COLO668 (cell line): ENCODE measurements around the gene DNAH12.
"Not testable (repeated sequence)": the region's sequence is repeated elsewhere in the genome, so short reads cannot be mapped to it uniquely, and the experiment has no call there.

Source experiments
- DNase-seq: peaks from one replicate; lab custom pipeline; 2025; ENCODE audit not compliant: unreplicated experiment; lab: John Stamatoyannopoulos, UW

Gene DNAH12

GRCh38 chr3:57423335-57423734, 120.8 kb downstream of the DNAH12 start:
- no peak for DNase-seq

DNA sequence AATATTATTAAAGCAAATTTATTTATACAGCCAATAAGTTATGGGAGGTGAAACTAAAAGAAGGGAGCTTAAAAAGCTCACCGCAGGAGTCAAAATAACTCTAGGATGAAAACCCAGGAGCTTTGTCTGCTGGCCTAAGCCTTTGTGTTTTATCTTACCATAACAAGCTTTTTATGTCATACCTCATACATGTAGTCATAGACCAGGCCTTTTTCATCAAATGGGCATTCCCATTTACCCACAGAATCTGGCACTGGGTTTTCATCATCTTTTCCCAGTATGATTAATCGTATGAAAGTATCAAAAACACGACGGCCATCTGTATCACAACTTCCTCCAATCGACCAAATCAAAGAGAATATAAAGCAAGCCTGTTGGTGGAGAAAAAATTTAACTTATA, 122.8 kb downstream of the DNAH12 start:
- no peak for DNase-seq

DNA sequence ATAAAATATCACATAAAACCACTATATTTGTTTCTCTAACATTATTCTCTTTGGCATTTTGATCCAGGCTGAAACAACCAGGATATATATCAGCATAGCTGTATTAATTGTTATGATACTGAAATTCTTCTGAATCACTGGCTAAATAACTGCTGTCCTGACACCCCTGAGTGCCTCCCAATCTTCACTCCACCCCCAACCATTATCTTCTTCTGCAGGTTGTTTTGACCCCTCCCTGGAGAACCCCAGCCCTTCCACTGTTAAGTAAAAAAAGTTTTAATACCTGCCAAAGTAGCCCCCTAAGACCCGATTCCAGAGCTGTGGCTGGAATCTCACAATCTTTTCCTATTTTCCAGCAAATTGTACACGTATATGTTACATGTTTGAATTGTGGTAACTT, 124.1 kb downstream of the DNAH12 start:
- no peak for DNase-seq

- no peak for DNase-seq
Observed at GRCh38 chr3:57411715-57412114, 132.4 kb downstream of the DNAH12 start.

- DNase-seq, result no peak
Observed at GRCh38 chr3:57409471-57409870, 134.7 kb downstream of the DNAH12 start.

GRCh38 chr3:57402675-57403074, 141.5 kb downstream of the DNAH12 start:
- no peak for DNase-seq

GRCh38 chr3:57397175-57398026, 146.7 kb downstream of the DNAH12 start:
- DNase-seq, result peak; percentile 16

GRCh38 chr3:57393977-57394376, 150.2 kb downstream of the DNAH12 start:
- DNase-seq, result no peak

- DNase-seq, result no peak
Observed at GRCh38 chr3:57391767-57392166, 152.4 kb downstream of the DNAH12 start.

GRCh38 chr3:57389271-57389670, 154.9 kb downstream of the DNAH12 start:
- no peak for DNase-seq

GRCh38 chr3:57386307-57386706, 157.8 kb downstream of the DNAH12 start:
- no peak for DNase-seq

DNA sequence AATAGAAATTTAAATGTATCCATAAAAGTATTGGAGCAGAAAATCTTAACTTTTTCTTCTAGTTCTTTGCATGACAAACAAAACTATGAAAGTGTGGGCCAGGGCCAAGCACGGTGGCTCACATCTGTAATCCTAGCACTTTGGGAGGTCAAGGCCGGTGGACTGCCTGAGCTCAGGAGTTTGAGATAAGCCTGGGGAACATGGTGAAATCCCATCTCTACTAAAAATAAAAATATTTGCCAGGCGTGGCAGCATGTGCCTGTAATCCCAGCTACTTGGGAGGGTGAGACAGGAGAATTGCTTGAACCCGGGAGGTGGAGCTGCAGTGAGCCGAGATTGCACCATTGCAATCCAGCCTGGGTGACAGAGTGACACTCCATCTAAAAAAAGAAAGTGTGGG, 158.6 kb downstream of the DNAH12 start:
- DNase-seq, result no peak

GRCh38 chr3:57383838-57384237, 160.3 kb downstream of the DNAH12 start:
- DNase-seq, result no peak

- no peak for DNase-seq
Observed at GRCh38 chr3:57383406-57383805, 160.7 kb downstream of the DNAH12 start.

DNA sequence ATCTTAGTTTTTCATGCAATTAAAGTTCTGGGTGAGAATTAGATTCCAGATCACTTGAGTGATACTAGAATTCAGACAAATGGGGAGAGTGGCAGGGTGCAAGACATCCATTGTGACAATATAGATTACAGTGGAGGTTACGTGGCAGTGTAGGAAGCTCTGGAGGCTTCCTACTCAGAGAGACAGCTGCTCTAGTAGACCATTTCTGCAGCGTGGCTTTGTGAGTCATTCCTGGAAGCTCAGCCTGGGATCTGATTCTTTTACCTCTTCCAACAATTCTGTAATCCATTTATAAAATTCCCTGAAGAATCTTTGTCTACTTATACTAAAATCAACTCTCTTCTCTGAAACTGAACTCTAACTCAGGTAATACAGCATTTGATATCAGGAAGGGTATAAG, 161.2 kb downstream of the DNAH12 start:
- DNase-seq, result no peak

- DNase-seq, result no peak
Observed at GRCh38 chr3:57370341-57370740, 173.8 kb downstream of the DNAH12 start.

GRCh38 chr3:57365089-57365488, 179.1 kb downstream of the DNAH12 start:
- DNase-seq, result not testable (repeated sequence)

DNA sequence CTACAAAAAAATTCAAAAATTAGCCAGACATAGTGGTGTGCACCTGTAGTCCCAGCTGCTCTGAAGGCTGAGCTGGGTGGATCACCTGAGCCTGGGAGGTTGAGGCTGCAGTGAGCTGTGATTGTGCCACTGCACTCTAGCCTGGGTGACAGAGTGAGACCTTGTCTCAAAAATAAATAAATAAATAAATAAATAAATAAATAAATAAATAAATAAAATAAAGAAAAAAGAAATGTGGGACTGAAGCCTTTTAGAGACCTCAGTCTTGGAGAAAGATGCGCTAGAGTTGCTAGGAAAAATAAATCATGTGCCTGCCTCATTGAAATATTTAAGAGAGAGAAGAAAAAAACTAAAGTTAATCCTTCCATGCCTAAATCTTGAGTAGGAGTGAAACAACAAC, 187.9 kb downstream of the DNAH12 start:
- not testable (repeated sequence) for DNase-seq

- no peak for DNase-seq
Observed at GRCh38 chr3:57354768-57355167, 189.4 kb downstream of the DNAH12 start.

GRCh38 chr3:57350271-57350670, 193.9 kb downstream of the DNAH12 start:
- no peak for DNase-seq

DNA sequence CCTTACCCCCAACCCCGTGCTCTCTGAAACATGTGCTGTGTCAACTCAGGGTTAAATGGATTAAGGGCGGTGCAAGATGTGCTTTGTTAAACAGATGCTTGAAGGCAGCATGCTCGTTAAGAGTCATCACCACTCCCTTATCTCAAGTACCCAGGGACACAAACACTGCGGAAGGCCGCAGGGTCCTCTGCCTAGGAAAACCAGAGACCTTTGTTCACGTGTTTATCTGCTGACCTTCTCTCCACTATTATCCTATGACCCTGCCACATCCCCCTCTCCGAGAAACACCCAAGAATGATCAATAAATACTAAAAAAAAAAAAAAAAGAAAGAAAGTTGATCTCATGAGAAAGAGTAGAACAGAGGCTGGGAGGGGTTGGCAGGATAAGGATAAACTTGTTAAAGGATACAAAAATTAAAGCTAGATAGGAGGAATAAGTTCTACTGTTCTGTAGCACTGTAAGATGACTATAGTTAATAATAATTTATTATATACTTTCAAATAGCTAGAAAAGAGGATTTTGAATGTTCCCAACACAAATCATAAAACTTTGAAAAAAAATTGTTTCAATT, 205.0 kb downstream of the DNAH12 start:
- DNase-seq, result not testable (repeated sequence)

DNA sequence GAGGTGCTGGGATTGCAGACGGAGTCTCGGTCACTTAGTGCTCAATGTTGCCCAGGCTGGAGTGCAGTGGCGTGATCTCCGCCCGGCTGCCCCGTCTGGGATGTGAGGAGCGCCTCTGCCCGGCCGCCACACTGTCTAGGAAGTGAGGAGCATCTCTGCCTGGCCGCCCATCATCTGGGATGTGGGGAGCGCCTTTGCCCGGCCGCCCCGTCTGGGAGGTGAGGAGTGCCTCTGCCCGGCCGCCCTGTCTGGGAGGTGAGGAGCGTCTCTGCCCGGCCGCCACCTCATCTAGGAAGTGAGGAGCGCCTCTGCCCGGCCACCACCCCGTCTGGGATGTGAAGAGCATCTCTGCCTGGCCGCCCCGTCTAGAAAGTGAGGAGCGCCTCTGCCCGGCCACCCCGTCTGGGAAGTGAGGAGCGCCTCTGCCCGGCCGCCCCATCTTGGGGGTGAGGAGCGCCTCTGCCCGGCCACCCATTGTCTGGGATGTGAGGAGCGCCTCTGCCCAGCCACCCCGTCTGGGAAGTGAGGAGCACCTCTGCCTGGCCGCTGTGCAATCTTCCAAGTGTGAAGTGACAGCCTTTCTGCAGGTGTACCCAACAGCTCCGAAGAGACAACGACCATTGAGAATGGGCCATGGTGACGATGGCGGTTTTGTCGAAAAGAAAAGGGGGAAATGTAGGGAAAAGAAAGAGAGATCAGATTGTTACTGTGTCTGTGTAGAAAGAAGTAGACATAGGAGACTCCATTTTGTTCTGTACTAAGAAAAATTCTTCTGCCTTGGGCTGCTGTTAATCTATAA, 205.7 kb downstream of the DNAH12 start:
- DNase-seq, result not testable (repeated sequence)
